ENCODE results near the gene BST1.

BST1 gene

DNA sequence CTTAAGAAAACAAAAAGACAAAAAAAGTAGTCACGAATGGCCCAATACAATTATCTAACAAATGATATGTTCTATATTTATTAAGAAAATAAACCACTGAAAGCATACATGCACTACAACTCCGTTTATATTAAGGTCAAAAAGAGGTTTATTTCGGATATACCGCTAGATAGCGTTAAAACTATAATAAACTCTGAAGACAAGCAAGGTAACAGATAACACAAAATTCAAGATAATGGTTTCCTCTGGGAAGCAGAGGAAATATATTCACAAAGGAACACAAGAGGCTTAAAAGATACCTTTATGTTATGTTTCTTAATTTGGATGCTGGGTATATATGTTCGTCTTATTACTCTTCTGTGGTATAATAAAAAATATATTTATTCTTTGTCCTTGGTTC is 26.0 kb upstream of the BST1 start:
- DNase-seq = no peak

DNA sequence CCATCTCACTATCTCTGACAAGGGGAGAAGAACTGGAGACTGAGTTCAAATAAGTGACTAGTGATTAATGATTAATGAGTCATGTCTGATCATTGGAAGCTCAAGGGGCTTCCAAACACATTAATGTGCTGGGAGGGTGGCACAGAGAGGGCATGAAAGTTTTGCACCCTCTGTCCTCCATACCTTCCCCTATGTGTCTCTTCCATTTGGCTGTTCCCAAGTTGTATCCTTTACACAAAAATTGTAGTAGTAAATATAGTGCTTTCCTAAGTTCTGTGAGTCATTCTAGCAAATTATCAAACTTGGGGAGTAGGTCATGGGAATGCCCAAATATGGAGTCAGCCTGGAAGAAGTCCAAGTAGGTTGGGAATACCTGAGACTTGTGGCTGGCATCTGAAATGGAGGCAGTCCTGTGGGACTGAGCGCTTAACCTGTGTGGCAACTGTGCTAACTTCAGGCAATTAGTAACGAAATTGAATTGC is 25.3 kb upstream of the BST1 start:
- DNase-seq = no peak

DNA sequence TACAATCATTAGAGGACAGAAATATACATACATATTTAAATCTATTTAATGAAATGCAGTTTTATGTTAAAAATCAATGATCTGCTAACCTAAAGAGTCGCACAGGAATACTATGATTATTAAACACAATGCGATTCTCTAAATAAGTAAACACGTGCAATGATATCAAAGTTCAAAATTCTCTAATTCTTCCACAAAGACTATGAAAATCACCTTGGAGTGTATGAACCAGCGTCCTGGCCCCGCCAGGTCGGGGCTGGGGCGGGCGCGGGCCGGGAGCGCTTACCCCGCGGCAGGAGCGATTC is 21.8 kb upstream of the BST1 start:
- DNase-seq = no peak

DNA sequence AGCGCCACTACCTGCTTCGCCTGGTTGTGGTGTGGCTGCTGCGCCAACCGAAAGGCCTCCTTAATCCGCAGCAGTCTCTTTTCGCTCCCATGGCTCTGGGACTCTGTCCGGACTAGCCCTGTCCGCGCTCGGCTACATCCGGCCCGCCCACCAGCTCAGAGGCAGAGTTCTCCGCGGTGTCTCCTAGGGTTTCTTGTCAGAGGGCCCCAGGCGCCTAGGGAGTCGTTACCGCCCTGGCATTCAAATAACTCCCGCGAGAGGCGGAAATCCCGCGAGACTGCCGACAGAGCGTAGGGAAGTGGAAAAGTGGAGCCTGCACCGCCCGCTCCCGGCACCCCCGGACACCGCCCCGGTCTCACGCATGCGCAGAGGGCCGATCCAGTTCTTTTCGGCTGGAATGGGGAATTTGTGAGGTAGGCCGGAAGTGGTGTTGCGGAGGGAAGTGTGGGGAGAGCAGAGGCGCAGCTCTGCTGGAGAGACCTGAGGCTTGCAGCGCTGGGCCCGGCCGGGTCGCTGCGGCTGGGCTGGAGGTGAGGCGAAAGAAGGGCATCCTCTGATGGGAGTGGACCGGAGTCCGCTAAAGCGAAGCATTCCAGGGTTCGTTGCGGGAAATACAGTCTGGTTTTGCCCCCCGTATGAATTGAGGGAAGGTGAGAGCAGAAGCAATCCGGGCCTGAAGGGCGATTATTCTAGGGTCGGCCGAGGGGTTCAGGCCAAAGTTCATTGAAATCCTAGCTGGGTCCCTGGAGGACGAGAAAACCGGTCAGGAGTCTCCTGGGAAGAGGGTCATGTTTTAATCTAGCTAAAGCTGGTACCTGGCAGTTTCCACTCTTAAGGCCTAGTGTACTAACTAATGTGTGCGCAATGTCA is 21.3 kb upstream of the BST1 start, which contains the start of gene FAM200B:
TSS of gene FAM200B (plus strand) at position 456 of the 870 bp plus-strand sequence. CDS start 5,151 bp downstream, outside the sequence.
- DNase-seq = peak; percentile 93

DNA sequence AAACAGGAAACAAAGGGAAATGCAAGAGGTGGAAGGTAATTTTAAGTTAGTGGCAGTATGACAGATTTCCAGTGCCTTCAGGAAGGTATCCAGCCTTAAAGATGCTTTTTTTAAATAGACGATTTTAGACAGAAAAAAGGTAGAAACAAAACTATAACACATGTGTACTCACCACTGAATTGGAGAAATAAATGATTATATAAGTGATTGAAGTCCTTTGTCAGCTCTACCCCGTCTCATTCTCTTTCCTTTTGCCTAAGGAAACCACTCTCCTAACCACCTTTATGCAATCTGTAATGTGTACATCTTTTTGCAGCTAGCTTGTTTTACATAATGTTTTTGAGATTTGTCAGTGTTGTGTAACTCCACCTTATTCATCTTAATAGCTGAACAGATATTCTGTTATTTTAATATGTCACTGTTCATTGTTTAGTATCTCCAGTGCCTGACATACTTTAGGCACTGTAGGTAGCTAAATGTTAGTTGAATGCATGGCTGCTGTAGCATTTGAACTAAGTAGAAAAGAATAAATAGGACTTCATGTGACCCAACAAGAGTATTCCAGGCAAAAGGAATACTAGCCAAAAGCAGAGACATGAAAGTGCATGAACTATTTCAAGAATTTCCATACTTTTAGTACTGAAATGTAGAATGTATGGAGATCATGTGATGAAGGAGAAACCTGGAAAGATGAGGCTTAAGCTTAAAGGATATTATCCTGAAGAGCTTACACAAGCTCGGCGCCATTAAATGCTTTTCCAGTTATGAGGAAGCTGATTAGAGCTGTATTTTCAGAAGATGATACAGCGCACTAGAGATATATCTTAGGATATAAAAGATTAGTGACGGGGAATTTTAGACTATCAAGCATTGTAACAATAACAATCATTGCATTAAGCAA is 20.4 kb upstream of the BST1 start:
- no peak for DNase-seq

DNA sequence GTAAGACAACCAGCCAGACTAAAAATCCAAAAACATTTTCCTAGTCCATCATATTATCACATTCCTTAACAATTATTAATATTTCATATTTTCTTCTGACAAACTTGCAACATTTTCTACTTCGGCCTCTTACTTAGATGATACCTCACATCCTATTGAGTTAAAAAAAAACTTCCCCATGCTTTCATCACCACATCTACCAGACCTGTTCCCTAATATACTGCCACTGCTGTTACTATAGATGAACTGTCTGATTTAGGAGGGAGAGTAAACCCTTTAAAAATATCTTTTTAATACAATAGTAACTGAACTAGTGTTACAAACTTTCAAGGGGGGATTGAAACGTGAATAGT is 19.7 kb upstream of the BST1 start:
- no peak for DNase-seq

DNA sequence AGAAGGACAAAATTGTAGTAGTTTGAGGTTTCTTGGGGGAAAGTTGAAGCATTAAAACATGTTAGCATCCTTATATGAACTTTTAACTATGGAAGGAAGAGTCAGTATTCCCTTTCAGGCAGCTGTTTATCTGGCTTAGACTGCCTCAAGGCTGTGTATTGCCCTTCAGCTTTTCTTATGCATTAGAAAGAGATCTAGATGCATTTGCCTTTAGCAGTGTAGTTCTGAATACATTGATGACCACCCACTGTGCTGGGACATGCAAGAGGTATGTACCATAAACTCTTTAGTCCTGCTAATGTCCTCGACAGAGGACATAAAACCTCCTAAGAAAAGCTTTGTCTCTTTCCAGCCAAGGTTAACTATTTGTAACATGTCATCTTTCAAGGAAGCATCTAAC is 18.4 kb upstream of the BST1 start:
- no peak for DNase-seq

DNA sequence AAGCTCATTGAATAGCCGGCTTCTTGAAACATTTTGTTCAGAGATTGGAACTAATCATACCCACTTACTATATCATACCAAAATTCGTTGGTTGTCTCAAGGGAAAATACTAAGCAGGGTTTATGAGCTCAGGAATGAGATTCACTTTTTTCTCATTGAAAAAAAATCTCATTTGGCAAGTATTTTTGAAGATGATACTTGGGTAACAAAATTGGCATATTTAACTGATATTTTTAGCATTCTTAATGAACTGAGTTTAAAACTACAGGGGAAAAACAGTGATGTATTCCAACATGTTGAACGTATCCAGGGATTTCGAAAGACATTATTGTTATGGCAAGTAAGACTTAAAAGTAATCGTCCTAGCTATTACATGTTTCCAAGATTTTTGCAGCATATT is 14.8 kb upstream of the BST1 start:
- DNase-seq = no peak

DNA sequence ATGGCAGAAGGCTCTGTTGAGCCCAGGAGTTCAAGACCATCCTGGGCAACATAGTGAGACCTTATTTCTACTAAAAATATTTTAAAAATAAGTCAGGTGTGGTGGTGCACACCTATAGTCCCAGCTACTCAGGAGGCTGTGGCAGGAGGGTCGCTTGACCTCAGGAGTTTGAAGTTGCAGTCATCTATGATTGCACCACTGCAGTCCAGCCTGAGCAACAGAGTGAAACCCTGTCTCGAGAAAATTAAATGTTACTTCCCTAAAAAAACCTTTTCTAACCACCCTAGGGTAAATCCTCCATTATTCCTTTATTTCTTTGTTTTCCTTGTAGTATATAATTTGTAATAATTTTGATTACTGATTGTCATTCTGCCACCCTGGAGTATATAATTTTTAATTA is 13.3 kb upstream of the BST1 start:
- no peak for DNase-seq

DNA sequence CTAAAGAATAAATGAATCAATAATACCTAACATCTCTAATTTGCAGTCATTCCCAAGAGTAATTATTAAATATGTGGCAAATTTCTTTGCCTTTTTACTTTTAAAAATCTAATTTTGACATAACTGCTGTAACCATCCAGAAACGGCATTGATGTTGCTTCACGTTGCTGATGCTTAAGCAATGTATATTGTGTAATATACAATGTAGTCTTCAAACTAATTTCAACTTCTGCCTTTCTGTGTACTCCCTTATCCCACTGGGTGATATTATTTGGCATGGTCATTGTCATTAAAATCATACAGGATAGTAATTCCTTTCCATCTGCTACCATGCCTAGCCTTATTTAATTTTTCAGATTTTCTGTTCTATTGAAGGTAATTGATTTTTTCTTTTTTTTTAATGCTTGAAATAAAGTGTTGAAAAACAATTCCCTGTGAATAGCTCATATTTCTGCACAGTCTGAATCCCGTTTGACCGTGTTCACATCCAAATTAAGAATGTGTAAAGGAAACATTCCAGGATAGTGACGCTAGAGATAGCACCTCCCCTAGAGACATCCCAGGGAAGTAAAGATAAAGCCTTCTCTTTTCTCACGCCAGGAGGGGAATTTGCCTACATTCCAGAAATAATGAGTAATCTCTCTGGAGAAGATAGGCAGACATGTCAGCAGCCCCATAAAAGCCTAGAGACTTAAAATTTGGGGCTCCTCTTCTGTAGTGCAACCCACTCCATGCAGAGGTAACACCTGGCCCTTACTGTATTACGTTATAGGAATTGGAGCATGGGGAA is 12.7 kb upstream of the BST1 start:
- DNase-seq = no peak

DNA sequence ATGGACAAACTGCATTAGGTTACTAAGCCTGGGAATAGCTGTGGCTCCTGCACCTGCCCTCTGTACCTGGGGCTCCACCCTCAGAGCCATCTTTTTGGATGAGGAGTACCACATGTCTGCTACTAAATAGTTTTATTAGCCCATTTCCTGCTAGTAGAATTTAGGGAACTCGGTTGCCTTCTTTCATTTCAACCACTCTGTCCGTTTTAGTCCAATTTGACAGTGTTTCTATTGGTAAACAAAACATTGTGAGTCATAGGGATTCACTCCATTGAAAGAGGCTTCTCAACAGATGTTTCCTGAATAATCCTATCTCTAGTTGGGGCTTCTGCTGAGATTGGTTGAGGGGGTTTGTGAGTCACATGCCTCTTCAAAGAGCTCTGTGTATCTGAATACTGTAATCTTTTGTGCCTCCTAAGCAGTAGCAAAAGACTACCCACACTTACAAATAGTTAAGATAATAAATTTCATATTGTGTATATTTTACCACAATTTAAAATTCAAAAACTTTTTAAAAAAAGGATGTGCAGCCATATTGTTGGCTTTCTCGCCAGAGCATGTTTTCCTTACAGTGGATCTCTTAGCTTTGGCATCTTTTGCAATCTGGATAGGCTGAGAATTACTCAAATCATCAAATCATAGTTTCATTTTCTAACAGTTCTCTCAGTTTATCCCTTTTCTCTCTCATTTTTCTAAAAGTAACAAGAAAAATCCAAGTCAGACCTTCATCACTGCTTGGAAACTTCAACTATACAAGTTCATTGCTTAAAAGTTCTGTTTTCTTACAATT is 11.3 kb upstream of the BST1 start:
- DNase-seq = no peak

DNA sequence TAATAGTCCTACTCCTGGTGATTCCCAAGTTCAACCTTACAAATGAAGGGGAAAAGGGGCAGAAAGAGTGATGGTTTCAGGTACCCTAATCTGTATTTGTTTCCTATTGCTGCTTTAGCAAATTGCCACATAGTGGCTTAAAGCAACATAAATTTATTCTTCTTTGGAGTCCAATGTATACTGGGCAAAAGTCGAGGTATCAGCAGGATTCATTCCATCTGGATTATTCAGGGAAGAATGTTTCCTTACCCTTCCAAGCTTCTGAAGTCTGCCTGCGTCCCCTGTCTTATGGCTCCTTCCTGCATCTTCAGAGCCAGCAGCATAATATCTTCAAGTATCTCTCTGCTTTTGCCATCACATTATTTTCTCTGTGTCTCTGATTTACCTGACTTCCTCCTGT is 10.3 kb upstream of the BST1 start:
- no peak for DNase-seq

DNA sequence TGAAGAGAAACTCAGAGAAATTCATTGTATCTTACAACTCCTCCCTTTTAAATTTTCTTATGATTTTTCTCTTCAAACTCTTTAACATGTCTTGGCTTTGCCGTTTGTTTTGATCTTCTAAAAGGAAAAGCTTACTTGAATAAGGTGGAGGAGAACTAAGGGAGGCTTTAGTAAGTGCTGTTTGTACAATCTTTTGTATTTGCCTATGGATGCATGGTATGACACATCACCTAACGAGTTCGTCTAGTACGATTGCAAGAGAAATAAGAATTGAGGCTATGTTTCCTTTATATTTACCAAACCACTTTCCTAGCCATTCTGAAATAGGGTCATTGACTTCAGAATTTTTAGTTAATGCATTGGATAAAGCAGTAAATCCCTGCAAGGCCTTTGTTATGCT is 8.4 kb upstream of the BST1 start:
- no peak for DNase-seq

DNA sequence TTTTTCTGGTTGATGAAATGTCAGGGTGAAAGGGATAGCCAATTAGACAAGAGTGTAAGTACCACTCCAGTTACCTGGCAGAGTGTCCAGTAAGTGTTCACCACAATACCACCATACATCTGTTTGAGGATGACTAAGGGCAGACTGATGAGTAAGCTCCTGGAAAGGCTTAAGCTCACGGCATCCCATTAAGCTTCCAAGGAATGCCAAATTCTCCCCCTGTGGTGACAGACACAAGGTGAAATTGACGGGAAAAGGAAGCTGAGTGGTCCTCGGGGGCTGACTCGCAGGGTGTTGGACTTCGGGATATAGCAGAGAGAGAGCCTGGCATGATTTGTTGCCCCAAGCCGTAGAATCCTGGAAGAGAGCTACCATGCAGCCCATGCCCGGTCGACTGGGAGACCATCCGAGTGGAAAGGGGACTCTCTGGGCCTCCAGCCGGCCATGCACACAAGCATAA is 7.6 kb upstream of the BST1 start:
- no peak for DNase-seq

DNA sequence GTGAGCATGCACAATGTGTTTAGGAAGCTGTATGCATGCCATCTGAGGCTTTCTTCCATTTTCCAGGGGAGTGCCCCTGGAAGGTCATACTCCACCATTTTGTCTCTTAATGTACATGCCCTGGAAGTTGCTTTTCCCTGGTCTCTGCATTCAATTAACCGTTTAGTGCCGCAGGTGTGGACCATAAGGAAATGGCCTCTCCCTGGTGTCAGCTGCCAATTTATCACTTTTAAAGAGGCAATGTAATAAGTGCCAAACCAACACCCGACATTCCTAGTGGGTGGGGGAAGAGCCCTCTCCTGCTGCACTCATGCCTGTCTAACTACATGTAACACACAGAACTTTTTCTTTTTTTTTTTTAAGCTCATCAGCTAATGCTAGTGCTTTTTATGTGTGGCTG is 7.1 kb upstream of the BST1 start:
- no peak for DNase-seq

DNA sequence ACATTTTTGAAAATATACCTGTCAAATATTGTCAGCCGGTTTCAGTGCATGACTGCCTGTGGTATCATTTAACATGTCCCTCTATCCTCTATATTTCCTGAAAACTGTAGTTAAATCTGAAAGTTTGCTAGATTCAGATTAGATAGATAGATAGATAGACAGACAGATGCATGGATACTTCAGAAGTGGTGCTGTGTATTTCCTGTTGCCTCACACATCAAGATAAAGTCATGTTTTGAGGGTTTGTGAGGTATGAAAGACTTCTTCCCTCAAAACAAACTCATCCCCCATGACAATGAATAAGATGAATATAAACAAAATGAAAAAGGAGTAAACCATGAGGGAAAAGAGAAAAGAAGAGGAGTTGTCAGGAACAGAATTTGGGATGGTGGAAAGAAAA is 6.0 kb upstream of the BST1 start:
- DNase-seq = no peak

DNA sequence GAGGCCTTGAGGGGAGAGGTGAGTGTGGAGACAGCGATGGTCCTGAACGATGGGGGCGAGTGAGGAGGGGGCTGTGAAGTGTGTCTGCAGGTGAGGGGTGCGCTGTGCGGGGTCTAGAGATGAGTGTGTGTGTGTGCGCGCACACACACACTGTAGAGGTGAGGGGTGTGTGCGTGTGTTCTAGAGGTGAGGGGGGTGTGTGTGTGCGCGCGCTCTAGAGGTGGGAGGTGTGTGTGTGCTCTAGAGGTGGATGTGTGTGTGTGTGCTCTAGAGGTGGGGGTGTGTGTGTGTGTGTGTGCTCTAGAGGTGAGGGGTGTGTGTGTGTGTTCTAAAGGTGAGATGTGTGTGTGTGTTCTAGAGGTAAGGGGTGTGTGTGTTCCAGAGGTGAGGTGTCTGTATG is 574 bp downstream of the BST1 start:
- DNase-seq = no peak

DNA sequence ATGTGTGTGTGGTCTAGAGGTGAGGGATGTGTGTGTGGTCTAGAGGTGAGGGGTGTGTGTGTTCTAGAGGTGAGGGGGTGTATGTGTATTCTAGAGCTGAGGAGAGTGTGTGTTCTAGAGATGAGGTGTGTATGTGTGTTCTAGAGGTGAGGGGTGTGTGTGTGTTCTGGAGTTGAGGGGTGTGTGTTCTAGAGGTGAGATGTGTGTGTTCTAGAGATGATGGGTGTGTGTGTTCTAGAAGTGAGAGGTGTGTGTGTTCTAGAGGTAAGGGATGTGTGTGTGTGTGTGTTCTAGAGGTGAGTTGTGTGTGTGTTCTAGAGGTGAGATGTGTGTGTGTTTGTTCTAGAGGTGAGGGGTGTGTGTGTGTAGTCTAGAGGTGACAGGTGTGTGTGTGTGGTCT is 1.3 kb downstream of the BST1 start:
- DNase-seq = no peak

DNA sequence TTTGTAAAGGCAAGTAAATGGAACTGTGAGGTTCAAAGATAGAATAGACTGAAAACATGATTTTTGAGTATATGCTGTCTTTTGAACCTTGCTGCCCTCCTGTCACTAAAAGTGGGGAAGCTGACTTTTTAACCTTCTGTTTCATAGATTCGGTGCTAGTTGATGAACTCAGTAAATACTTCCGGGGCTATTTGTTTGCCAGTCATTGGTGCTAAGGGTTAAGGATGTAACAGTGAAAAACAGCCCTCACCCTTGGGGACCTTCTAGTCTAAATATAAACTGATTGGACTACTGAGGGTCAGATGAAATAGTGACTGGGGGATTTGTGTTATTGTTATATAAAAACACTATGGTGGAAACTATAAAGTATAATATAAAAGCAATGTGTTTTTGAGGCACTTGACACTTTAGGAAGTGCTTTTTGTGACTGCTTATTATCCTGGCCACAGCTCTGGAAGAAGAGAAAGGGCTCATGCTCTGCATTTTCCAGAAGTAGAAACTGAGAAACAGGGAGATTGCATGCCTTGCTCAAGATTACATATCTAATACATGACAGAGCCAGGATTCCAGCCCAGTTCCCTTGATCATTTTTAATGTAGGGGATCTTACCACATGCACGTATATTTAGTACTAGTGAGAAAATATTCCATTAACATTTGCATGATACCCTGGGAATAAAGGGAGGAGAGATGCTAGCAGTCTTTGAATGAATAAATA is 3.9 kb downstream of the BST1 start:
- DNase-seq = no peak

DNA sequence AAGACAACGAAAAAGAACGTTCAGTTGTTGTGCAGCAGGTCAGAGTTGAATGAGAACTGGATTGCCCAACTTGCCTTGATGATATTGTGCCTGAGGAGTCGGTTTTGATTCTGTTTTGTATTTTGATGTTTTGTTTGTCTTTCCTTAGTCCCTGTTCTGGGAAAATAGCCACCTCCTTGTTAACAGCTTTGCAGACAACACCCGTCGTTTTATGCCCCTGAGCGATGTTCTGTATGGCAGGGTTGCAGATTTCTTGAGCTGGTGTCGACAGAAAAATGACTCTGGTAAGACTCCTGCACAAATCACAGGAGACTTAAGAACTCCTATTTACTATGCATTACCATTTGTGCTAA is 4.5 kb downstream of the BST1 start:
- DNase-seq = no peak

DNA sequence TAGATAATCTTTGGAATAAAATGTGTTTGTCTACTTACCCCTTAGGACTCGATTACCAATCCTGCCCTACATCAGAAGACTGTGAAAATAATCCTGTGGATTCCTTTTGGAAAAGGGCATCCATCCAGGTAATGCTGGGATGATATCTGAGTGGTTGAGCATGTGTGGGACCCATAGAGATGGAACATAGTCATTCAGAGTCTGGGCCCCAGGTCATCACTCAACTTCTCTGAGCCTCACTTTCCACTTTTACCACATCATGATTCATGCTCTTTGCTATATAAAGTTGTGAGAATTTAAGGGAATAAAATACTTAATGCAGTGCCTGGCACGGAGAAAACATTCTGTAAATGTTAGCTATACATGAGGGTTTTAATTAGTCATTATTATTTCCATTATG is 8.9 kb downstream of the BST1 start:
- no peak for DNase-seq

DNA sequence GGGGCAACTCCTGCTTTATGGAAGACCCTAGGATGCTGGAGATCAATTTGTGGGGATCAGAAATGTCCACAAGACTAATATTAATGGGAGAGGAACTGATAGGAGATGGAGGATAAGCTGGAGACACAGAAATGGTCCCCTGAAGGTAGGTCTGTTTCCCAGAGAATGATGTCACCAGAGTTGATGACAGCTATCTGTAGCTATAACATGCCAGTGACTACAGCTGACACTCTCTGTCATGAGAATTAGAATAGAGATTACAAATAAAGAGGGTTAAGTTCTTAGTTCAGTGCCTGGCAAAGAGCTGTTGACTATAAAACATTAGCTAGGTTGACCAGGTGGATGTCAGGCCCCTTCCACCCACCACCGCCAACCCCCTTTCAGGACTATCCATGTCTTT is 9.3 kb downstream of the BST1 start:
- no peak for DNase-seq

All from NCI-H524 treated with DMSO at 0.1 percent for 48 hours (cell line).